HEK293 (cell line): ENCODE data around the gene PSMC2.
A peak's percentile ranks its signal among the peaks of the same experiment; 100 is the strongest.
"Not testable (repeated sequence)": the region's sequence is repeated elsewhere in the genome, so short reads cannot be mapped to it uniquely, and the experiment has no call there.

ENCODE experiments used
- CTCF ChIA-PET: fragments of 350-600 bp; formaldehyde crosslinking; extraction: SDS; loops from one replicate; lab custom pipeline; 2021; ENCODE audit warnings: antibody characterized with exemption; lab: Yijun Ruan, JAX
- POLR2A ChIA-PET: fragments of 300-600 bp; formaldehyde crosslinking; extraction: SDS; loops from one replicate; lab custom pipeline; 2020; ENCODE audit warnings: antibody characterized with exemption, inconsistent platforms; lab: Yijun Ruan, JAX
- H3K27ac ChIP-seq: fragments of 200-500 bp; sonication (Bioruptor generic); 2 replicates; pipeline ENCODE4 v1.5.1; 2014; ENCODE audit warnings: low read depth, low read length, control low read depth, inconsistent platforms; ENCODE audit errors: extremely low read depth
- H3K36me3 ChIP-seq, 2 experiments: fragments of 200-500 bp in 1 of 2; sonication (Bioruptor generic) in 1 of 2; 1 replicate in 1 of 2; 2 replicates in 1 of 2; pipeline ENCODE4 v1.5.1; 2014 to 2017; ENCODE audit warnings: inconsistent platforms in 2 of 2, low read length in 2 of 2; ENCODE audit not compliant: control insufficient read depth in 2 of 2, insufficient read depth in 1 of 2
- H3K4me1 ChIP-seq: fragments of 200-500 bp; sonication (Bioruptor generic); 2 replicates; pipeline ENCODE4 v1.5.1; 2014; ENCODE audit warnings: mild to moderate bottlenecking, low read length, inconsistent platforms; ENCODE audit not compliant: control insufficient read depth, insufficient read depth
- H3K4me3 ChIP-seq: 2 replicates; pipeline ENCODE4 v1.5.1; 2011; ENCODE audit warnings: low read depth, mild to moderate bottlenecking, control low read depth, low read length, moderate library complexity
- H3K9me3 ChIP-seq: fragments of 200-500 bp; sonication (Bioruptor generic); 2 replicates; pipeline ENCODE4 v1.5.1; 2014; ENCODE audit warnings: low read depth, low read length, inconsistent platforms; ENCODE audit not compliant: control insufficient read depth, insufficient read depth
- BCL11B ChIP-seq: fragments of 450-650 bp; formaldehyde crosslinking; IDR thresholded peaks from 2 replicates; pipeline ENCODE4 v1.5.1; 2016; ENCODE audit warnings: low read depth, missing biosample characterization, missing genetic modification characterization
- IKZF3 ChIP-seq: fragments of 450-650 bp; IDR thresholded peaks from 2 replicates; pipeline ENCODE4 v1.5.0; 2018; ENCODE audit warnings: missing biosample characterization, mild to moderate bottlenecking, missing genetic modification characterization, moderate library complexity
- KLF1 ChIP-seq: fragments of 450-650 bp; formaldehyde crosslinking; IDR thresholded peaks from 2 replicates; pipeline ENCODE4 v1.5.1; 2016; ENCODE audit warnings: missing biosample characterization, missing genetic modification characterization
- ZBTB44 ChIP-seq: fragments of 450-650 bp; IDR thresholded peaks from 2 replicates; pipeline ENCODE4 v1.5.1; 2018; ENCODE audit warnings: missing biosample characterization, mild to moderate bottlenecking, missing genetic modification characterization
- ZFP37 ChIP-seq: fragments of 450-650 bp; formaldehyde crosslinking; IDR thresholded peaks from 2 replicates; pipeline ENCODE4 v1.5.1; 2016; ENCODE audit warnings: missing biosample characterization, missing genetic modification characterization
- ZNF146 ChIP-seq: fragments of 450-650 bp; formaldehyde crosslinking; IDR thresholded peaks from 2 replicates; pipeline ENCODE4 v1.5.1; 2016; ENCODE audit warnings: missing biosample characterization, missing genetic modification characterization
- ZNF292 ChIP-seq: fragments of 450-650 bp; formaldehyde crosslinking; IDR thresholded peaks from 2 replicates; pipeline ENCODE4 v1.5.1; 2016; ENCODE audit warnings: low read depth, missing biosample characterization, missing genetic modification characterization, borderline replicate concordance
- ZNF623 ChIP-seq: fragments of 450-650 bp; formaldehyde crosslinking; IDR thresholded peaks from 2 replicates; pipeline ENCODE4 v1.5.1; 2016; ENCODE audit warnings: missing biosample characterization, missing genetic modification characterization
- ZNF624 ChIP-seq: fragments of 450-650 bp; formaldehyde crosslinking; IDR thresholded peaks from 2 replicates; pipeline ENCODE4 v1.5.1; 2017; ENCODE audit warnings: missing biosample characterization, missing genetic modification characterization
- ZNF677 ChIP-seq: fragments of 450-650 bp; IDR thresholded peaks from 2 replicates; pipeline ENCODE4 v1.5.0; 2018; ENCODE audit warnings: missing biosample characterization, mild to moderate bottlenecking, missing genetic modification characterization, moderate library complexity
- ZNF692 ChIP-seq: fragments of 450-650 bp; formaldehyde crosslinking; IDR thresholded peaks from 2 replicates; pipeline ENCODE4 v1.5.1; 2016; ENCODE audit warnings: missing biosample characterization, missing genetic modification characterization
- ZNF76 ChIP-seq: fragments of 450-650 bp; formaldehyde crosslinking; IDR thresholded peaks from 2 replicates; pipeline ENCODE4; 2016; ENCODE audit warnings: low read depth, missing biosample characterization, missing genetic modification characterization, borderline replicate concordance
- ZXDB ChIP-seq: fragments of 450-650 bp; formaldehyde crosslinking; IDR thresholded peaks from 2 replicates; pipeline ENCODE4 v1.5.1; 2016; ENCODE audit warnings: missing biosample characterization, missing genetic modification characterization
- TF ChIP-seq, protein P1 (sequence below): fragments of 450-650 bp; formaldehyde crosslinking; IDR thresholded peaks from 2 replicates; pipeline ENCODE4 v1.5.1; 2016; ENCODE audit warnings: missing biosample characterization, missing genetic modification characterization
- TF ChIP-seq, protein P2 (sequence below): fragments of 450-650 bp; formaldehyde crosslinking; IDR thresholded peaks from 2 replicates; pipeline ENCODE4 v1.5.1; 2016; ENCODE audit warnings: missing biosample characterization, missing genetic modification characterization
- TF ChIP-seq, protein P3 (sequence below): fragments of 450-650 bp; formaldehyde crosslinking; IDR thresholded peaks from 2 replicates; pipeline ENCODE4 v1.5.1; 2016; ENCODE audit warnings: missing biosample characterization, missing genetic modification characterization

Gene PSMC2

DNA sequence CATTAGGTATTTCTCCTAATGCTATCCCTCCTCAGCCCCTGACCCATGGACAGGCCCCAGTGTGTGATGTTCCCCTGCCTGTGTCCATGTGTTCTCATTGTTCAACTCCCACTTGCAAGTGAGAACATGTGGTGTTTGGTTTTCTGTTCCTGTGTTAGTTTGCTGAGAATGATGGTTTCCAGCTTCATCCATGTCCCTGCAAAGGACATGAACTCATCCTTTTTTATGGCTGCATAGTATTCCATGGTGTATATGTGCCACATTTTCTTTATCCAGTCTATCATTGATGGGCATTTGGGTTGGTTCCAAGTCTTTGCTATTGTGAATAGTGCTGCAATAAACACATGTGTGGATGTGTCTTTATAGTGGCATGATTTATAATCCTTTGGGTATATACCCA lies 52.2 kb downstream of the PSMC2 start:
- H3K27ac ChIP-seq, POLR2A ChIA-PET, H3K9me3 ChIP-seq, H3K4me3 ChIP-seq, CTCF ChIA-PET, H3K4me1 ChIP-seq, H3K36me3 ChIP-seq: not testable (repeated sequence)
- TF ChIP-seq, protein P1, sequence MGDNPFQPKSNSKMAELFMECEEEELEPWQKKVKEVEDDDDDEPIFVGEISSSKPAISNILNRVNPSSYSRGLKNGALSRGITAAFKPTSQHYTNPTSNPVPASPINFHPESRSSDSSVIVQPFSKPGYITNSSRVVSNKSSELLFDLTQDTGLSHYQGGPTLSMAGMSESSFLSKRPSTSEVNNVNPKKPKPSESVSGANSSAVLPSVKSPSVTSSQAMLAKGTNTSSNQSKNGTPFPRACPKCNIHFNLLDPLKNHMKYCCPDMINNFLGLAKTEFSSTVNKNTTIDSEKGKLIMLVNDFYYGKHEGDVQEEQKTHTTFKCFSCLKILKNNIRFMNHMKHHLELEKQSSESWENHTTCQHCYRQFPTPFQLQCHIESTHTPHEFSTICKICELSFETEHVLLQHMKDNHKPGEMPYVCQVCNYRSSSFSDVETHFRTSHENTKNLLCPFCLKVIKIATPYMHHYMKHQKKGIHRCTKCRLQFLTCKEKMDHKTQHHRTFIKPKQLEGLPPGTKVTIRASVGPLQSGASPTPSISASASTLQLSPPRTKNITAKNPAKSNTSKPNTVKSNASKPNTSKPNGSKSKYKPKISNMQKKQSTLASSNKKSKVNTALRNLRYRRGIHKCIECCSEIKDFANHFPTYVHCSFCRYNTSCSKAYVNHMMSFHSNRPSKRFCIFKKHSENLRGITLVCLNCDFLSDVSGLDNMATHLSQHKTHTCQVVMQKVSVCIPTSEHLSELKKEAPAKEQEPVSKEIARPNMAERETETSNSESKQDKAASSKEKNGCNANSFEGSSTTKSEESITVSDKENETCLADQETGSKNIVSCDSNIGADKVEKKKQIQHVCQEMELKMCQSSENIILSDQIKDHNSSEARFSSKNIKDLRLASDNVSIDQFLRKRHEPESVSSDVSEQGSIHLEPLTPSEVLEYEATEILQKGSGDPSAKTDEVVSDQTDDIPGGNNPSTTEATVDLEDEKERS (tag by site-specific recombination), result 0 out of 2 replicates have a peak, but pooled peaks have one; percentile 46
- peak; percentile 94 for TF ChIP-seq ZNF146 (tag by site-specific recombination)

- H3K4me1 ChIP-seq, H3K9me3 ChIP-seq, POLR2A ChIA-PET, H3K27ac ChIP-seq, H3K36me3 ChIP-seq, H3K4me3 ChIP-seq: not testable (repeated sequence)
- CTCF ChIA-PET, result interaction anchor here (0.7 to 1.2 kb wide), 7 partner anchors 9 to 1513 kb away, joined by 3 to 6 read pairs (median 3); no protein-coding TSS in a partner anchor
These were observed 58.6 kb downstream of the PSMC2 start for GRCh38 chr7:103405789-103406613.

DNA sequence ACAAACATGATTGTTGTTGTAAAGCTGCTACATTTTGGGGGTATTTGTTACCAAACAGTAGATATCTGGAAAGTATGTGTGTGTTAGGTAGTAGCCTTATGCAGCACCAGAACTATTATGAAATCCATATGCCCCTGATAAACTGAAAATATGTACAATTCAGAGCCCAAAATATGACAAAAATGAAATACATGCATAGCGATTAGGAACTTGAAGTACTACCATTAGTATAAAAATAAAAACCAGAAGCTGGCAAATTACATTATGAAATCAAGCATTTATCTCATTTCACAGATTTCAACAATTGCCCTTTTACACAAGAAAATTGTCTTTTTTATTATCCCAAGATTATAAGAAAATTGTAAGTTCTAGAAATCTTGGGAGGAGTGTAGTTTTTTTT lies 64.7 kb downstream of the PSMC2 start:
- TF ChIP-seq ZNF292 (tag by site-specific recombination) (no peak), ZXDB (tag by site-specific recombination) (no peak), ZNF623 (no peak), ZBTB44 (no peak), IKZF3 (no peak)
- TF ChIP-seq, protein P2, sequence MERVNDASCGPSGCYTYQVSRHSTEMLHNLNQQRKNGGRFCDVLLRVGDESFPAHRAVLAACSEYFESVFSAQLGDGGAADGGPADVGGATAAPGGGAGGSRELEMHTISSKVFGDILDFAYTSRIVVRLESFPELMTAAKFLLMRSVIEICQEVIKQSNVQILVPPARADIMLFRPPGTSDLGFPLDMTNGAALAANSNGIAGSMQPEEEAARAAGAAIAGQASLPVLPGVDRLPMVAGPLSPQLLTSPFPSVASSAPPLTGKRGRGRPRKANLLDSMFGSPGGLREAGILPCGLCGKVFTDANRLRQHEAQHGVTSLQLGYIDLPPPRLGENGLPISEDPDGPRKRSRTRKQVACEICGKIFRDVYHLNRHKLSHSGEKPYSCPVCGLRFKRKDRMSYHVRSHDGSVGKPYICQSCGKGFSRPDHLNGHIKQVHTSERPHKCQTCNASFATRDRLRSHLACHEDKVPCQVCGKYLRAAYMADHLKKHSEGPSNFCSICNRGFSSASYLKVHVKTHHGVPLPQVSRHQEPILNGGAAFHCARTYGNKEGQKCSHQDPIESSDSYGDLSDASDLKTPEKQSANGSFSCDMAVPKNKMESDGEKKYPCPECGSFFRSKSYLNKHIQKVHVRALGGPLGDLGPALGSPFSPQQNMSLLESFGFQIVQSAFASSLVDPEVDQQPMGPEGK (tag by site-specific recombination), result no peak
- H3K27ac ChIP-seq, result no peak overlapping the region
- CTCF ChIA-PET, result interaction anchor here (0.7 kb wide), 1 partner anchor 42 kb away, joined by 3 read pairs; no protein-coding TSS in a partner anchor
- no peaks in the 10 kb centered on the region for H3K9me3 ChIP-seq
- no peaks in the 10 kb centered on the region for H3K4me1 ChIP-seq
- no peaks in the 10 kb centered on the region for H3K36me3 ChIP-seq
- POLR2A ChIA-PET, result interaction anchor here (0.7 kb wide), 1 partner anchor 266 kb away, joined by 4 read pairs; no protein-coding TSS in a partner anchor
- H3K4me3 ChIP-seq, result no peak overlapping the region

- Histone ChIP-seq H3K9me3 (no peaks in the 10 kb centered on the region), H3K27ac (no peak overlapping the region), H3K4me3 (no peak overlapping the region), H3K36me3 (no peaks in the 10 kb centered on the region), H3K4me1 (no peaks in the 10 kb centered on the region)
- ChIA-PET CTCF (interaction anchor here (0.6 kb wide), 1 partner anchor 666 kb away, joined by 3 read pairs; no protein-coding TSS in a partner anchor), POLR2A (no interaction called here)
- TF ChIP-seq BCL11B (tag by site-specific recombination) (no peak), ZFP37 (tag by site-specific recombination) (no peak), ZNF76 (no peak), KLF1 (tag by site-specific recombination) (no peak), ZNF677 (tag by site-specific recombination) (no peak), ZNF692 (no peak), ZNF623 (no peak), ZNF624 (no peak)
- TF ChIP-seq, protein P3, sequence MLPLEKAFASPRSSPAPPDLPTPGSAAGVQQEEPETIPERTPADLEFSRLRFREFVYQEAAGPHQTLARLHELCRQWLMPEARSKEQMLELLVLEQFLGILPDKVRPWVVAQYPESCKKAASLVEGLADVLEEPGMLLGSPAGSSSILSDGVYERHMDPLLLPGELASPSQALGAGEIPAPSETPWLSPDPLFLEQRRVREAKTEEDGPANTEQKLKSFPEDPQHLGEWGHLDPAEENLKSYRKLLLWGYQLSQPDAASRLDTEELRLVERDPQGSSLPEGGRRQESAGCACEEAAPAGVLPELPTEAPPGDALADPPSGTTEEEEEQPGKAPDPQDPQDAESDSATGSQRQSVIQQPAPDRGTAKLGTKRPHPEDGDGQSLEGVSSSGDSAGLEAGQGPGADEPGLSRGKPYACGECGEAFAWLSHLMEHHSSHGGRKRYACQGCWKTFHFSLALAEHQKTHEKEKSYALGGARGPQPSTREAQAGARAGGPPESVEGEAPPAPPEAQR (tag by site-specific recombination), result no peak
These were observed 66.0 kb downstream of the PSMC2 start for GRCh38 chr7:103413407-103413806.
